ENCODE data around the gene RAMACL.

Gene RAMACL

DNA sequence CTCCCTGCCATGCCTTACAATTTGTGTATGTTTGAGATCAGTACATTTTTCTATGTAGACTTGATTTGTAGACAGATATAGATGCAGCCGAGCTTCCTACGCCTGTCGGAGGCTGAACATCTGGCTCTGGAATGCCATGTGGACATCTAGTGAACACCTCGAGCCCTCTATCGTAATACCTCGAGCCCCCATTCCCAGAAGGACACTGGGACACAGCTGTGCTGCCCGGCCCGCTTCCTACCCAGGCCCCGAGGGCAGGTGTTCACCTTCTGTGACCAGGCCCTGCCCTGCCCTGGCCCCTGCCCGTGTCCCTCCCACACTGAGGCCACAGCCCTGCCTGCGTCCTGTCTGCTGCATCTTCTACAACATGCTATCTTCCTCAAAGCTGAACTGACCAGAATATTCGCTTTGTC is 27.7 kb upstream of the RAMACL start:
- Histone ChIP-seq H3K4me3 (ENCODE audit: low read depth, low read length) (no peak overlapping the region), H3K9me3 (ENCODE audit: control insufficient read depth, insufficient read depth, low read depth, low read length) (no peaks in the 10 kb centered on the region), H3K36me3 (ENCODE audit: control insufficient read depth in 2 of 2, insufficient read depth in 1 of 2, low read length in 2 of 2) (peaks cover 0 to 10% of the 10 kb centered on the region in 2 experiments; a peak in 1 of 3 replicates), H3K4me1 (ENCODE audit: control insufficient read depth, insufficient read depth, low read length) (no peaks in the 10 kb centered on the region), H3K27ac (ENCODE audit: extremely low read depth, low read depth, low read length) (no peak overlapping the region)
- ChIA-PET POLR2A (no interaction called here), CTCF (interaction anchor here (1.0 kb wide), 1 partner anchor 11 kb away, joined by 3 read pairs; no protein-coding TSS in a partner anchor)
- TF ChIP-seq SP3 (tag by site-specific recombination; IDR thresholded peaks at IDR 0.05) (no peak), ZNF791 (tag by site-specific recombination; IDR thresholded peaks at IDR 0.05) (no peak), ZNF600 (tag by site-specific recombination; IDR thresholded peaks at IDR 0.05) (no peak), ZNF146 (tag by site-specific recombination; IDR thresholded peaks at IDR 0.05) (no peak), ZEB2 (tag by site-specific recombination; IDR thresholded peaks at IDR 0.05) (no peak), ZNF776 (tag by site-specific recombination; IDR thresholded peaks at IDR 0.05; ENCODE audit: borderline replicate concordance) (no peak), ZNF239 (tag by site-specific recombination; IDR thresholded peaks at IDR 0.05) (no peak), ZNF132 (tag by site-specific recombination; IDR thresholded peaks at IDR 0.05; ENCODE audit: borderline replicate concordance) (no peak), GLIS2 (tag by site-specific recombination; IDR thresholded peaks at IDR 0.05) (no peak), GLI2 (tag by site-specific recombination; IDR thresholded peaks at IDR 0.05; ENCODE audit: borderline replicate concordance, low read depth) (no peak), ZNF155 (tag by site-specific recombination; IDR thresholded peaks at IDR 0.05) (no peak)
- TF ChIP-seq, protein P1, sequence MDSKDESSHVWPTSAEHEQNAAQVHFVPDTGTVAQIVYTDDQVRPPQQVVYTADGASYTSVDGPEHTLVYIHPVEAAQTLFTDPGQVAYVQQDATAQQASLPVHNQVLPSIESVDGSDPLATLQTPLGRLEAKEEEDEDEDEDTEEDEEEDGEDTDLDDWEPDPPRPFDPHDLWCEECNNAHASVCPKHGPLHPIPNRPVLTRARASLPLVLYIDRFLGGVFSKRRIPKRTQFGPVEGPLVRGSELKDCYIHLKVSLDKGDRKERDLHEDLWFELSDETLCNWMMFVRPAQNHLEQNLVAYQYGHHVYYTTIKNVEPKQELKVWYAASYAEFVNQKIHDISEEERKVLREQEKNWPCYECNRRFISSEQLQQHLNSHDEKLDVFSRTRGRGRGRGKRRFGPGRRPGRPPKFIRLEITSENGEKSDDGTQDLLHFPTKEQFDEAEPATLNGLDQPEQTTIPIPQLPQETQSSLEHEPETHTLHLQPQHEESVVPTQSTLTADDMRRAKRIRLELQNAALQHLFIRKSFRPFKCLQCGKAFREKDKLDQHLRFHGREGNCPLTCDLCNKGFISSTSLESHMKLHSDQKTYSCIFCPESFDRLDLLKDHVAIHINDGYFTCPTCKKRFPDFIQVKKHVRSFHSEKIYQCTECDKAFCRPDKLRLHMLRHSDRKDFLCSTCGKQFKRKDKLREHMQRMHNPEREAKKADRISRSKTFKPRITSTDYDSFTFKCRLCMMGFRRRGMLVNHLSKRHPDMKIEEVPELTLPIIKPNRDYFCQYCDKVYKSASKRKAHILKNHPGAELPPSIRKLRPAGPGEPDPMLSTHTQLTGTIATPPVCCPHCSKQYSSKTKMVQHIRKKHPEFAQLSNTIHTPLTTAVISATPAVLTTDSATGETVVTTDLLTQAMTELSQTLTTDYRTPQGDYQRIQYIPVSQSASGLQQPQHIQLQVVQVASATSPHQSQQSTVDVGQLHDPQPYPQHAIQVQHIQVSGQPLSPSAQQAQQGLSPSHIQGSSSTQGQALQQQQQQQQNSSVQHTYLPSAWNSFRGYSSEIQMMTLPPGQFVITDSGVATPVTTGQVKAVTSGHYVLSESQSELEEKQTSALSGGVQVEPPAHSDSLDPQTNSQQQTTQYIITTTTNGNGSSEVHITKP (tag by site-specific recombination; IDR thresholded peaks at IDR 0.05): no peak
- TF ChIP-seq, protein P2, sequence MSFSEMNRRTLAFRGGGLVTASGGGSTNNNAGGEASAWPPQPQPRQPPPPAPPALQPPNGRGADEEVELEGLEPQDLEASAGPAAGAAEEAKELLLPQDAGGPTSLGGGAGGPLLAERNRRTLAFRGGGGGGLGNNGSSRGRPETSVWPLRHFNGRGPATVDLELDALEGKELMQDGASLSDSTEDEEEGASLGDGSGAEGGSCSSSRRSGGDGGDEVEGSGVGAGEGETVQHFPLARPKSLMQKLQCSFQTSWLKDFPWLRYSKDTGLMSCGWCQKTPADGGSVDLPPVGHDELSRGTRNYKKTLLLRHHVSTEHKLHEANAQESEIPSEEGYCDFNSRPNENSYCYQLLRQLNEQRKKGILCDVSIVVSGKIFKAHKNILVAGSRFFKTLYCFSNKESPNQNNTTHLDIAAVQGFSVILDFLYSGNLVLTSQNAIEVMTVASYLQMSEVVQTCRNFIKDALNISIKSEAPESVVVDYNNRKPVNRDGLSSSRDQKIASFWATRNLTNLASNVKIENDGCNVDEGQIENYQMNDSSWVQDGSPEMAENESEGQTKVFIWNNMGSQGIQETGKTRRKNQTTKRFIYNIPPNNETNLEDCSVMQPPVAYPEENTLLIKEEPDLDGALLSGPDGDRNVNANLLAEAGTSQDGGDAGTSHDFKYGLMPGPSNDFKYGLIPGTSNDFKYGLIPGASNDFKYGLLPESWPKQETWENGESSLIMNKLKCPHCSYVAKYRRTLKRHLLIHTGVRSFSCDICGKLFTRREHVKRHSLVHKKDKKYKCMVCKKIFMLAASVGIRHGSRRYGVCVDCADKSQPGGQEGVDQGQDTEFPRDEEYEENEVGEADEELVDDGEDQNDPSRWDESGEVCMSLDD (tag by site-specific recombination; IDR thresholded peaks at IDR 0.05): no peak

DNA sequence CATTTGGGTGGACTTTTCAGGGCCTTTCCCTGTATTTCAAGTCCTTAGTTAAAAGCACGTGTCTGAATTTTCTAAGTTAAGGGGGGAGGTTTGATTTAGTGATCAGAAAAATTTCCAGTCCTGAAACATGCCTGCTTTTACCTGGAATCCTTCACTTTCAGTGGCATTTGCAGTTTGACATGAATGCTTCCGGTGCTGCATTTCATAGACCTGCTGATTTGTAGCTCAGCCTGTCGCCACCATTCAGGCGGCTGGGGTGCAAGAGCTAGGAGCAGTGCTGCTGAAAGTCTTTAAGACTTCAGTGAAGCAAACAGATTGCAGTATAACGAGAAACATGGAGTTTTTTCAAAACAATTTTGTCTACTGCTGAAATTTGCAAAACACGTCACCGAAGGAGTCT is 26.5 kb upstream of the RAMACL start:
- ChIA-PET CTCF (interaction anchor here (1.2 kb wide), 1 partner anchor 29 kb away, joined by 4 read pairs; no protein-coding TSS in a partner anchor), POLR2A (interaction anchor here (3.2 kb wide), 1 partner anchor 14 kb away, joined by 14 read pairs; the partner anchor contains the start of gene RPS6KA2)
- Histone ChIP-seq H3K4me1 (ENCODE audit: control insufficient read depth, insufficient read depth, low read length) (no peaks in the 10 kb centered on the region), H3K27ac (ENCODE audit: extremely low read depth, low read depth, low read length) (no peak overlapping the region), H3K9me3 (ENCODE audit: control insufficient read depth, insufficient read depth, low read depth, low read length) (no peaks in the 10 kb centered on the region), H3K4me3 (ENCODE audit: low read depth, low read length) (no peak overlapping the region), H3K36me3 (ENCODE audit: control insufficient read depth in 2 of 2, insufficient read depth in 1 of 2, low read length in 2 of 2) (peaks cover 0 to under 1% of the 10 kb centered on the region in 2 experiments; a peak in 1 of 3 replicates)
- TF ChIP-seq ZNF37A (tag by site-specific recombination; IDR thresholded peaks at IDR 0.05): no peak

DNA sequence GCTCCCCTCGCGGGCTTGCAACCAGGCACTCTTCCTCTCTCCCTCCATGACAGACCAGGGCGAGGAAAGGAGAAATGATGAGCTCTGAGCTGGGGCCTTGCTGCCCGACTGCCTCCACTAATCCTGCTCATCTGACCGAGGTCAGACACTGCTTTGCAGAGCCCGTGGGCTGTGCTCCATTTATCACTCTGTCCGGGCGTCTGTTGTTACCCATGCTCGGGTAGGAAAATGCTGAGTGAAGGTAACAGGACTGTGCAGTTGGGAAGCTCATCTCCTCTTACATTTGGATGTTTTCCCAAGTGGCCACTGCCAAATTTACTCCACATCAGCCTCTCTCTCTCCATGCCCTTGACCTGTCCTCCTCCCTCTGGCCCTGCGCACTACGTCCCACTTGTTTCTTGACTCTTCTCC is 26.0 kb upstream of the RAMACL start:
- Histone ChIP-seq H3K4me1 (ENCODE audit: control insufficient read depth, insufficient read depth, low read length) (no peaks in the 10 kb centered on the region), H3K27ac (ENCODE audit: extremely low read depth, low read depth, low read length) (no peak overlapping the region), H3K9me3 (ENCODE audit: control insufficient read depth, insufficient read depth, low read depth, low read length) (no peaks in the 10 kb centered on the region), H3K36me3 (ENCODE audit: control insufficient read depth in 2 of 2, insufficient read depth in 1 of 2, low read length in 2 of 2) (no peaks in the 10 kb centered on the region), H3K4me3 (ENCODE audit: low read depth, low read length) (no peak overlapping the region)
- ChIA-PET CTCF (interaction anchor here (1.2 kb wide), 1 partner anchor 29 kb away, joined by 4 read pairs; no protein-coding TSS in a partner anchor), POLR2A (interaction anchor here (3.2 kb wide), 1 partner anchor 15 kb away, joined by 14 read pairs; the partner anchor contains the start of gene RPS6KA2)
- TF ChIP-seq ZNF514 (tag by site-specific recombination; IDR thresholded peaks at IDR 0.05): no peak
- TF ChIP-seq ZNF626 (tag by site-specific recombination; IDR thresholded peaks at IDR 0.05): no peak
- TF ChIP-seq, protein P3, sequence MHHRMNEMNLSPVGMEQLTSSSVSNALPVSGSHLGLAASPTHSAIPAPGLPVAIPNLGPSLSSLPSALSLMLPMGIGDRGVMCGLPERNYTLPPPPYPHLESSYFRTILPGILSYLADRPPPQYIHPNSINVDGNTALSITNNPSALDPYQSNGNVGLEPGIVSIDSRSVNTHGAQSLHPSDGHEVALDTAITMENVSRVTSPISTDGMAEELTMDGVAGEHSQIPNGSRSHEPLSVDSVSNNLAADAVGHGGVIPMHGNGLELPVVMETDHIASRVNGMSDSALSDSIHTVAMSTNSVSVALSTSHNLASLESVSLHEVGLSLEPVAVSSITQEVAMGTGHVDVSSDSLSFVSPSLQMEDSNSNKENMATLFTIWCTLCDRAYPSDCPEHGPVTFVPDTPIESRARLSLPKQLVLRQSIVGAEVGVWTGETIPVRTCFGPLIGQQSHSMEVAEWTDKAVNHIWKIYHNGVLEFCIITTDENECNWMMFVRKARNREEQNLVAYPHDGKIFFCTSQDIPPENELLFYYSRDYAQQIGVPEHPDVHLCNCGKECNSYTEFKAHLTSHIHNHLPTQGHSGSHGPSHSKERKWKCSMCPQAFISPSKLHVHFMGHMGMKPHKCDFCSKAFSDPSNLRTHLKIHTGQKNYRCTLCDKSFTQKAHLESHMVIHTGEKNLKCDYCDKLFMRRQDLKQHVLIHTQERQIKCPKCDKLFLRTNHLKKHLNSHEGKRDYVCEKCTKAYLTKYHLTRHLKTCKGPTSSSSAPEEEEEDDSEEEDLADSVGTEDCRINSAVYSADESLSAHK (tag by site-specific recombination; IDR thresholded peaks at IDR 0.05): no peak
- TF ChIP-seq ZNF785 (tag by site-specific recombination; IDR thresholded peaks at IDR 0.05): no peak
- TF ChIP-seq ZNF221 (tag by site-specific recombination; IDR thresholded peaks at IDR 0.05; ENCODE audit: borderline replicate concordance): no peak
- no peak for TF ChIP-seq HOXA7 (CRISPR knock-in tag; IDR thresholded peaks at IDR 0.05; ENCODE audit: borderline replicate concordance)
- TF ChIP-seq, protein P4, sequence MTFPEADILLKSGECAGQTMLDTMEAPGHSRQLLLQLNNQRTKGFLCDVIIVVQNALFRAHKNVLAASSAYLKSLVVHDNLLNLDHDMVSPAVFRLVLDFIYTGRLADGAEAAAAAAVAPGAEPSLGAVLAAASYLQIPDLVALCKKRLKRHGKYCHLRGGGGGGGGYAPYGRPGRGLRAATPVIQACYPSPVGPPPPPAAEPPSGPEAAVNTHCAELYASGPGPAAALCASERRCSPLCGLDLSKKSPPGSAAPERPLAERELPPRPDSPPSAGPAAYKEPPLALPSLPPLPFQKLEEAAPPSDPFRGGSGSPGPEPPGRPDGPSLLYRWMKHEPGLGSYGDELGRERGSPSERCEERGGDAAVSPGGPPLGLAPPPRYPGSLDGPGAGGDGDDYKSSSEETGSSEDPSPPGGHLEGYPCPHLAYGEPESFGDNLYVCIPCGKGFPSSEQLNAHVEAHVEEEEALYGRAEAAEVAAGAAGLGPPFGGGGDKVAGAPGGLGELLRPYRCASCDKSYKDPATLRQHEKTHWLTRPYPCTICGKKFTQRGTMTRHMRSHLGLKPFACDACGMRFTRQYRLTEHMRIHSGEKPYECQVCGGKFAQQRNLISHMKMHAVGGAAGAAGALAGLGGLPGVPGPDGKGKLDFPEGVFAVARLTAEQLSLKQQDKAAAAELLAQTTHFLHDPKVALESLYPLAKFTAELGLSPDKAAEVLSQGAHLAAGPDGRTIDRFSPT (tag by site-specific recombination; IDR thresholded peaks at IDR 0.05): no peak
- no peak for TF ChIP-seq ZBTB8A (tag by site-specific recombination; IDR thresholded peaks at IDR 0.05)
